ENCODE data around the gene BAZ1B.
"Not testable (repeated sequence)": the region's sequence is repeated elsewhere in the genome, so short reads cannot be mapped to it uniquely, and the experiment has no call there.

BAZ1B gene

DNA sequence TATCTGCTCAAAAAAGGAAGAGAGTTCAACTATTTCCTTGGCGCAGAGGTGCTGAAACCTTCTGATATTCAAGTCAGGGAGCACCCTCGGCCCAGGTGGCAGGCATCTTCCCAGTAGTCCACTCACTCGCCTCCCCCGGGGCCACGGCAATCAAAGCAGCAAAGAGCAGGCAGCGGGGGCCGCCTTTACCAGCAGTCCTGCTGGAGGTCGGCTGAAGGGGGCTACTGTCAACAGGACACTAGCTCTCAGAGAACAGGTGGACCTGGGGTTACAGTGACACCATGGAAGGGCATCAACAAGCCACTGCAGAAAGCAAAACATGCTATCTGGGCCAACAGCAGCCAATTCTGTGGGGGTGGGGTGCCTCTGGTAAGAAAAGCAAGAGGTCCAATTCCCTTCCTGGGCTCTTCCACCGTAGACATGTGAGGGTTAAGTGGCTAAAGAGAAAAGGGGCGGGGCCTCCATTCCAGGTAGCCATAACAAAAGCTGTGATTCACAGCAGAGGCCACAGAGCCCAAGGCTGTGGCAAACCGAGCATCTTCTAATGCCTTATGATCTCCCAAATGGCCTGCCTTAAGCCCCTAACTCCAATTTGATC, 79.1 kb downstream of the BAZ1B start:
- no peak for DNase-seq

DNA sequence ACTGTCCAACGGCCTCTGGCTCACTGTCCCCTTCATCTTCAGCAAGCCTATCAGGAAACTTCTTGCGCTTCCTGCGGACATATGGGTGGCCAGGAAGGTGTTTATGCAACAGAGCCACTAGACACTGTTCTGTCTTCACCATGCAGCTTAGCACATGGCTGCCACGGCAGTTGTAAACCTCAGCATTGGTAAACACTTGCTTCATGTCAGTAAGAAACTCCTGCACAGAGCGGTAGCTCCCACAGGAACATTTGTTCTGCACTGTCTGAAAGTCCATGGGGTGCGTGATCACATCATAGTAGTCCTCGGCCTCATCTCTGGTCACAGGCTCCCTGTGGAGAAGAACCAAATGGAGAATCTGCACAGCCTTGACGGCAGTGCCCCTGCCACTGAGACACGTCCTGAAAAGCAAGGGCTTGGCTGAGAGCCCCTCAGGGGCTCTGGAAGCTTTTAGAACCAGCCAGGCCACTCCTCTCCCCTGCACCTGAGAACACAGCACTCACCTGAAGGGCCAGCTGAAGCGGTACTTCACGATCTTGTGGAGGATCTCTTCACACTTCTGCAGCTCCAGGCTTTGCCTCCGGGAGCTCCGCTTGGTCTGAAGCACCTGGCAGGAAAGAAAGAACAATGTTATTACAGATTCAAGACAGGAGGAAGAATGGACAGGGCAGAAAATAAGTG, 79.7 kb downstream of the BAZ1B start:
- DNase-seq = no peak

DNA sequence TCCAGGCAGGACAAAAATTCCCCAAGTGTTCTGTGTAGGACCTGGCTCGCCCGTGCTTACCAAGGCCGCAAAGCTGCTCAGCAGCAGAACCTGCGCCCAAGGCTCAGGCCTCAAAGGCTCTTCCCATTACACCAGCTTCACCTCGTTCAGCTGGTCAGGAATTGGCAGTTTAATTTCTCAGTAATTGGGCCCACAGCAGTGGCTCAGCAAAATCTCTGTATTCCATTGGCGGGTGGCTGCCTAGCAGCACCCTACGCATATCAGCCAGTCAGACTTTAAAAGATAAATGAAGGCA, 82.7 kb downstream of the BAZ1B start:
- DNase-seq = no peak

DNA sequence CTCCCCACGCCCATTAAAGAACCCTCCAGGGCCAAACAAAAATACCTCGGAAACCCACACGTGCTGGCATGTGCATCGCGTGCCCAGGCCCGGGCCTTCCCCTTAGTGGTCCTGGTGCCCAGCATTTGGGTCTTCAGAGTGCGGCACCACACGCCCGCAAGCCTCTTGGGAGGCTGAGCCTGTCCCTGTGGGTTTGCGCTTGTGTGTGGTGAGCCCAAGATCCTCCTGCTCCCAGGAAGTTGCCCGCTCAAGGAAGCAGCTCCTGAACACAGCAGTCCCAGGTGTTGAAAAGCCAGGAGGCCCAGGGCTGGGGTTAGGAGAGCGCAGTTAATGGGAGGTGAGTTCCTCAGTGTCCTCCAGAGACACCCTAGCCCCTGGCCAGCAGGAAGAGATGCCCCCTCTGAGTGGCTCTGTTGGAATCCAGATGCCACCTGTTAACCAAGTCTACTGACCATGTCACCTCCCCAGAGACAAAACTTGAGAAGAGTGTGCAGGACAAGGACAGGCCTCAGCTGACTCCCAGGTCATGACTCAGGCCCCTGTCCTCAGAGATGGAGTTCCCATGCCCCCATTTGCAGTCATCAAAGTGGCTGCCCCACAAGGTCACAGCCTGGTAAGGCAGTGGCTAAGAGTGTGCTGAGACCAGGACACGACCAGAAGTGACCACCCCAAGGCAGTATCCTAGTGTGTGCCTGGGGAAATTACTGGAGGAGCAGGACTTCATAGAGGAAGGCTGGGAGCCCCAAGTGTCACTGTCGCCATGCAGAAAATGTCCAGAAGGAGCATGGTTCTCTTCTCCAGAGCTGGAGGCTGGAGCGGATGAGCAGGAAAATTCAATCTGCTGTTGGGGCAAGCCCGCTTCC, 83.3 kb downstream of the BAZ1B start:
- DNase-seq = no peak

DNA sequence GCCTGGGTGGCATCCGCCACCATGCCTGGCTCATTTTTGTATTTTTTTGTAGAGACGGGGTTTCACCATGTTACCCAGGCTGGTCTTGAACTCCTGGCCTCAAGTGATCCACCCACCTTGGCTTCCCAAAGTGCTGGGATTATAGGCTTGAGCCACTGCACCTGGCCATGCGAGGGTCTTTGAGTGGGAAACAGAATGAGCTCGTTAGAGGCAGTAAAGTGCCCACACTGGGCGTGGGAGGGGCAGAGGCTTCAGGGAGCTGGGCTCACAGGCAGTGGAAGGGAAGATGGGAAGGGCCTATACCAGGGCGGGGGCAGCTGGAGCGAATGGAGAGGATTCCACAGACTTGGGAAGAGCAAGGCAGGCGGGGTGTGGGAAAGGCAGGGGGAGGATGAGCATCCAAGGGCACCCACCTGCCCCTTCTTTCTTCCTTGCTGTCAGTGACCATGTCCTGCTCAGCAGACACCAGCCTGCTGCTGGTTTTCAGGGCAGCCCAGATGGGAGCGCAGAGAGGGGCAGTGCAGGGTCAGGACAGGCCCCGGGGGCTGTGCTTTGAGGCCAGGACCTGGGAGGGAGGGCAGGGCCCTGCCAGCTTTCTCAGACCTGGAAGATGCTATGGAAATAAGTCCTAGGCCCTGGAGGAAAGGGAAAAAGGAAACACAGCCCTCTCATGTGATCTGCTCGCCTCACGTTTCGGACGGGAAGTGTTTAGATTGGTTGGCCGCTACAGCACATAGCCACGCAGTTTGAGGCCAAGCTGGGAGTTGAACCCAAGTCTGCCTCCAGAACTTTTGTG, 84.3 kb downstream of the BAZ1B start:
- DNase-seq = no peak

DNA sequence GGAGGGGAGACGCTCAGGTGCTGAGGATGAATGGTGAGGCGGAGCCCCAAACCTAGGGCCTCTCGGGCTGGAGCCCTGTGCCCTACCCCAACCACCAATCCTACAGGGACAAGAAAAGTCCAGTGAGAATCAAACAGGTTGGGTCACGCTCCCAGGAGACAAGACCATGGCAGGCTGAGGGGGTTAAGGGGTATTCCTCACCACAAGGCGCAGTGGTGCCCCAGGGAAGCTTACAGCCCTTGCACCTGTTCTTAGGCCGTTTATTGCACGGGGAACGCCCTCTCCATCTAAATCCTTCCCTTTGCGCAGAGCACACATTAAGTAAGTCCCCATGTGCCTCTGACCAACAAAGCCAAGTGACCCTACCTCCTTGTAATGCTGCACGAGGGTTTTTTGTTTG, 85.0 kb downstream of the BAZ1B start:
- DNase-seq = no peak

DNA sequence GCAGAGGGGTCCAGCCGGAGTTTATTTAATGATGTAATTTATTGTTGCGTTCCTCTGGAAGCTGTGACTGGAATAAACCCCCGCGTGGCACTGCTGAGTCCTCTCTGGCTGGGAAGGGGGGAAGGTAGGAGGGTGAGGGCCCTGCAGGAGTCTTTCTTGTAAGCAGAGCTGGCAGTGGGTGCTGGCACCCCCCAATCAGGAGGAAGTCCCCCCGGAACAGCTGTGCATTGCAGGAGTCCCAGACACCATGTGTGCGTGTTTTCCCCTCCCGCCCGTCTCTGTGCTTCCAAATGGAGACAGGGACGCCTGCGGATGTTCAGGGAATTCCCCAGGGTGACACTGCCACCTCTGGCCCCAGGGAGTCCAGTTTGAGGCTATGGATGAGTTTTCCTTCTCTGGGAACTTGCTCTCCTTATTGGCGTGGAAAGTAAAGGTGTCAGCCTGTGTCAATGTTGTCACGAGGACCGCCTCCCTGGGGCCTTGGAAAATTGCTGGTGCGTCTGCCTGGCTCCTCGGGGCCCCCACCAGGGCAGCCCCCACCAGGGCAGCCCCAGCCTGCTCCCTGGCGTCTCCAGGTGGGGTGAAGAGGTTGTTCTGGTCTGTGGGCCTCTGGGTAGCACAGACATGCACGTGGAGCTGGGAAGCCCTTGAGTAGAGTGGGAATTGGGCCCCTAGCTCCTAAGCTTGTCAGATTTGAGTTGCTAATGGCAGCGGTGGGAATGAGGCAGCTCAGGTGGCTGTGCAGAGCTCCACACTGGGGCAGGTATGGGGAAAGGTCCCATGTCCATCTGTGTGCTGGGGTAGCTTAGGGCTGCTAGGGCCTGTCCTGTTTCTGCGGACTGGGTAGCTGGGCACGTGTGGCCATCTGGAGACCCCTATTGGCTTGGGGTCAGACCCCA, 85.8 kb downstream of the BAZ1B start:
- no peak for DNase-seq

DNA sequence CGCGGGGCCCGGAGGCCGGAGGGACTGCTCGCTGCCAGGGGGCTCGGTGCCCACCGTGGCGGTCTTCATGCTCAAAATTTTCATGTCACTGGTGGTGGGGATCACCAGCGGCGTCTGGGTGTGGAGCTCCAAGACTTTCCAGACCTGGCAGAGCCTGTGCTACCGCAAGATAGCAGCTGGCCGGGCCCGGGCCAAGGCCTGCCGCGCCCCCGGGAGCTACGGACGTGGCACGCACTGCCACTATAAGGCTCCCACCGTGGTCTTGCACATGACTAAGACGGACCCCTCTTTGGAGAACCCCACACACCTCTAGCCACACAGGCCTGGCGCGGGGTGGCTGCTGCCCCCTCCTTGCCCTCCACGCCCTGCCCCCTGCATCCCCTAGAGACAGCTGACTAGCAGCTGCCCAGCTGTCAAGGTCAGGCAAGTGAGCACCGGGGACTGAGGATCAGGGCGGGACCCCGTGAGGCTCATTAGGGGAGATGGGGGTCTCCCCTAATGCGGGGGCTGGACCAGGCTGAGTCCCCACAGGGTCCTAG, 86.6 kb downstream of the BAZ1B start:
- no peak for DNase-seq

DNA sequence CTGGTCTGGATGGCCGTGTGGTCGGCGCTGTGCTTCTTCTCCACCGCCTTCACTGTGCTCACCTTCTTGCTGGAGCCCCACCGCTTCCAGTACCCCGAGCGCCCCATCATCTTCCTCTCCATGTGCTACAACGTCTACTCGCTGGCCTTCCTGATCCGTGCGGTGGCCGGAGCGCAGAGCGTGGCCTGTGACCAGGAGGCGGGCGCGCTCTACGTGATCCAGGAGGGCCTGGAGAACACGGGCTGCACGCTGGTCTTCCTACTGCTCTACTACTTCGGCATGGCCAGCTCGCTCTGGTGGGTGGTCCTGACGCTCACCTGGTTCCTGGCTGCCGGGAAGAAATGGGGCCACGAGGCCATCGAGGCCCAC, 87.4 kb downstream of the BAZ1B start:
- no peak for DNase-seq

DNA sequence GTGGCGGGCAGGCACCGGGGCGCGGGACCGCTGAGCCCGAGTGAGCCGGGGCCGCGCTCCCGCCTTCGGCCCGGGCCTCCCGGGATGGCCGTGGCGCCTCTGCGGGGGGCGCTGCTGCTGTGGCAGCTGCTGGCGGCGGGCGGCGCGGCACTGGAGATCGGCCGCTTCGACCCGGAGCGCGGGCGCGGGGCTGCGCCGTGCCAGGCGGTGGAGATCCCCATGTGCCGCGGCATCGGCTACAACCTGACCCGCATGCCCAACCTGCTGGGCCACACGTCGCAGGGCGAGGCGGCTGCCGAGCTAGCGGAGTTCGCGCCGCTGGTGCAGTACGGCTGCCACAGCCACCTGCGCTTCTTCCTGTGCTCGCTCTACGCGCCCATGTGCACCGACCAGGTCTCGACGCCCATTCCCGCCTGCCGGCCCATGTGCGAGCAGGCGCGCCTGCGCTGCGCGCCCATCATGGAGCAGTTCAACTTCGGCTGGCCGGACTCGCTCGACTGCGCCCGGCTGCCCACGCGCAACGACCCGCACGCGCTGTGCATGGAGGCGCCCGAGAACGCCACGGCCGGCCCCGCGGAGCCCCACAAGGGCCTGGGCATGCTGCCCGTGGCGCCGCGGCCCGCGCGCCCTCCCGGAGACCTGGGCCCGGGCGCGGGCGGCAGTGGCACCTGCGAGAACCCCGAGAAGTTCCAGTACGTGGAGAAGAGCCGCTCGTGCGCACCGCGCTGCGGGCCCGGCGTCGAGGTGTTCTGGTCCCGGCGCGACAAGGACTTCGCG, 88.0 kb downstream of the BAZ1B start:
- no peak for DNase-seq

DNA sequence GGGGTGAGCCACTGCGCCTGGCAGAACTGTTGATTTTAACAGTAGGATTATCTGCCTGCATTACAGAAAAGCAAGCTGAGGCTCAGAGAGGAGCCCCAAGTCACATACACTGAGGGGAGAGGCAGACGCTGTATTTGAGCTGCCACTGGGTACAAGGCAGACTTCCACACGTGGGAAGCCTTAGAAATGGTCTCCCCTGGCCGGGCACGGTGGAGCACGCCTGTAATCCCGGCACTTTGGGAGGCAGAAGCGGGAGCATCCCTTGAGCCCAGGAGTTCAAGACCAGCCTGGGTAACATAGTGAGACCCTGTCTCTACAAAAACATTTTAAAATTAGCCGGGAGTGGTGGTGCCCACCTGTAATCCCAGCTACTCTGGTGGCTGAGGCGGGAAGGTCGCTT, 89.4 kb downstream of the BAZ1B start:
- no peak for DNase-seq

DNA sequence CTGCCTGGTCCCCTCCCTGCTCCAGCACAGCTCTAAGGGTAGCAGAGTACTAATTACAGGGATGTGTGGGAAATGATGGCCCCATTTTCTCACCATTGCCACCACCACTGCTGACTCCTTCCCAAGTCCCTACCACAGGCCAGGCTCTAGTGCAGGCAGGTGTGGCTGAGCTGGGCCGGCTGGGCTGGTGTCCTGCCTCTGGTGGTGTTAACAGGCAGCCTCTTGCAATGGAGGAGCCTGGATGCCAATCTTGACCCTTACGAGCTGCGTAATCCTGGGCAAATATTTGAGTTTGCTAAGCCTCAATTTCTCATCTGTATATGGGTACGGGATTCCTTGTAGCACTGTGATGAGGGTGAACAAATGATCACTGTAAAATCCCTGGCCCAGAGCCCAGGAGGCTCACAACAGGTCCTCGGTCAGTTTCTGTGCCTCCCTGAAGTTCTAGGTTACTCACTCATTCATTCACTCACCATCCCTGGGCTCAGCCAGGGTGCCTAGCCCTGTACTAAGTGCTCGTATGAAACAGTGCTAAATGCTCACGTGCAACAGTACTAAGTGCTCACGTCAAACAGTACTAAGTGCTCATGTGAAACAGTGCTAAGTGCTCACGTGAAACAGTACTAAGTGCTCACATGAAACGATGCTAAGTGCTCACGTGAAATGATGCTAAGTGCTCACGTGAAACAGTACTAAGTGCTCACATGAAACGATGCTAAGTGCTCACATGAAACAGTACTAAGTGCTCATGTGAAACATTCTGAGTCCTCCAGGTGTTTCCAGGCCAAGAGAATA, 90.9 kb downstream of the BAZ1B start:
- no peak for DNase-seq

DNA sequence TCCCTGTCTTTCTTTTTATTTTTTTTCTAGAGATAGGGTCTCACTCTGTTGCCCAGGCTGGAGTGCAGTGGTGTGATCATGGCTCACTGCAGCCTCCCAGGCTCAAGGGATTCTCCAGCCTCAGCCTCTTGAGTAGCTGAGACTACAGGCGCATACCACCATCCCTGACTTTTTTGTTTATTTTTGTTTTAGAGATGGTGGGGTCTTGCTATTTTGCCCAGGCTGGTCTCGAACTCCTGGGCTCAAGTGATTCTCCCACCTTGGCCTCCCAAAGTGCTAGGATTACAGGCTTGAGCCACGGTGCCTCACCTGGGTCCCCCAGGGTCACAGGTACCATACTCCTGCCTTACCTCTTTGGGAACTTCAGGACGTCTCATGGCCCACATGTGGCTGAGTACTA, 91.6 kb downstream of the BAZ1B start:
- not testable (repeated sequence) for DNase-seq

DNA sequence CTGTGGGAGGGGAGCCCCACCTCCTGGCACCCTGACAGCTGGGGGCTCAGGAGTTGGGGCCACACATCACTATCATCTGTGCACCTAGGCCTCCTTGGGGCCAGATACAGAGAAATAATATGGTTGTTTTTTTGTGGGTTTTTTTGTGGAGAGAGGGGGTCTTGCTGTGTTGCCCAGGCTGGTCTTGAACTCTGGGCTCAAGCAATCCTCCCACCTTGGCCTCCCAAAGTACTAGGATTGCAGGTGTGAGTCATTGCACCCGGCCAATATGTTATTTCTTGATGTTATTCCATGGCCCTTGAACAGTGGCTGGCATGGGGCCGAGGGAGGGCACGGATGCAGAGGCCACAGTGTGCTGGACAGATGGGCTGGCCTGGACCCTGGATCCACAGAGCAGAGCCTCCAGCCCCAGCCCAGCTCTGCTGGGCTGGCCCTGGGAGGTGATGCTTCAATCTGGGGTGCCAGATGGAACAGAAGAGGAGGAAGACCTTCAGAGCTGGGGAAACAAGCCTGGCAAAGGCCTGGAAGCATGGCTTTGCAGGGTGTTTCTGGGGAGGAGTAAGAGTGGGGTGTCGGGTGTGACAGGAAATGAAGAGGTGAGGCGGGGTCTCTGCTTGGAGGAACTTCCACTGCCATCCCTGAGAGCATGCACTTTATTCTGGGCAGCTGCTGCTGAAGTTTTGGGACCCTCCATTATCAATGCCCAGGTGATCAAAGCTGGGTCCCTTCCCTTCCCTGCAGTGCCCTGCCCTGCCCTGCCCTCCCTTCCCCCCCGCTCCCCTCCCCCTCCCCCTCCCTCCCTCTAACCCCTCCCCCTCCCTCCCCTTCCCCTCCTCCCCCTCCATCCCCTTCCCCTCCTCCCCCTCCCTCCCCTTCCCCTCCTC, 92.2 kb downstream of the BAZ1B start:
- no peak for DNase-seq

DNA sequence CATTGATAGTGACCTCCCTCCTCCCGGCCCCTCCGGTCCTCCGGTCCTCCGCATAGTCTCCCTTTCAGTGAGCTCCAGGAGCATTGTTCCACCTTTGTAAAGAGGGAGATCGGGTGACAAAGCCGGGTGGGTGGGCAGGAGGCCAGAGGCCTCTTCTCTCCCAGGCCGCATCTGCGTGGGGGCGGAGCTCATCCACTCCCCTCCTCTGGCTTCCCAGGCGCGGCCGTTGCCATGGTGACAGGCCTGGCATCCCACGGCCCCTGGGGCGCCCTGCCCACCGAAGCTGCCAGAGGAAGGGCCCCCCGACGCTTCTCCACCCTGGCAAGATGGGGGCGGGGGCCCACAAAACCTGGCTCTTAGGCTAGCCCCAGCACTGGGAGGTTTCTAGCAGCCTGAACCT, 92.9 kb downstream of the BAZ1B start:
- no peak for DNase-seq

DNA sequence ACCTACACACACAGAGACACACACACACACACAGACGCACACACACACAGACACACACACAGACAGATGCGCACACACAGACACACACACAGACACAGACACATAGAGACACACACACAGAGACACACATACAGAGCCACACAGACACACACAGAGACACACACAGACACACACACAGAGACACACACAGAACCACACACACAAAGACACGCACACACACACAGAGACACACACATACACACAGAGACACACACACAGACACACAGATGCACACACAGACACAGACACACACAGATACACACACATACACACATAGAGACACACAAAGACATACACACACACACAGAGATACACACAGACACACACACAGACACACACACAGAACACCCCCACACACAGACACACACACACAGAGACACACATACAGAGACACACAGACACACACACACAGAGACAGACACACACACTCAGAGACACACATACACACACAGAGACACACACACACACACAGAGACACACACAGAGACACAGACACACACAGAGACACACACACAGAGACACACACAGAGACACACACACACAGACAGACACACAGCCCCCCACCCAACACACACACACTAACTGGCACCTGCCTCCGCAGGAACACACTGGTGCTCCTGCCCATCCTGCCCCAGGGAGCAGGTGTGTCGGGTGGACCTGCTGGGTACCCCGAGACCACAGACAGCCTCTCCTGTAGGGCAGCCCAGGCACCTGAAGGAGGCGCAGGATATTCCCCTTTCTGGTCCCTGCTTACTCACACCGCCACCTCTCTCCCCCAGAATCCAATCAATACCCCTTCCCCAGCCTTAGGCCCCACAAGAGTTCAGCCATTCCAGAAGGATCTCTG, 93.9 kb downstream of the BAZ1B start:
- no peak for DNase-seq

DNA sequence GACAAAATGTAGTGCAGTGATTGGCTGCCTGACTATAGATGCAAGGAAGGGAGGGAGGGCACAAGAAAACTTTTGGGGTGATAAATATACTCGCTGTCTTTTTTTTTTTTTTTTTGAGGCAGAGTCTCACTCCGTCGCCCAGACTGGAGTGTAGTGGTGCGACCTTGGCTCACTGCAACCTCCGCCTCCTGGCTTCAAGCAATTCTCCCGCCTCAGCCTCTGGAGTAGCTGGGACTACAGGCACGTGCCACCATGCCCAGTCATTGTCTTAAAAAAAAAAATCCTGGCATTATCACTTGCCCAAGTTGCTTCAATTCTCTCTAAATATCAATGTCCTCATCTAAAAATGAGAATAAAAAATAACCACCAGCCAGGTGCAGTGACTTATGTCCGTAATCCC, 96.1 kb downstream of the BAZ1B start:
- DNase-seq = no peak

DNA sequence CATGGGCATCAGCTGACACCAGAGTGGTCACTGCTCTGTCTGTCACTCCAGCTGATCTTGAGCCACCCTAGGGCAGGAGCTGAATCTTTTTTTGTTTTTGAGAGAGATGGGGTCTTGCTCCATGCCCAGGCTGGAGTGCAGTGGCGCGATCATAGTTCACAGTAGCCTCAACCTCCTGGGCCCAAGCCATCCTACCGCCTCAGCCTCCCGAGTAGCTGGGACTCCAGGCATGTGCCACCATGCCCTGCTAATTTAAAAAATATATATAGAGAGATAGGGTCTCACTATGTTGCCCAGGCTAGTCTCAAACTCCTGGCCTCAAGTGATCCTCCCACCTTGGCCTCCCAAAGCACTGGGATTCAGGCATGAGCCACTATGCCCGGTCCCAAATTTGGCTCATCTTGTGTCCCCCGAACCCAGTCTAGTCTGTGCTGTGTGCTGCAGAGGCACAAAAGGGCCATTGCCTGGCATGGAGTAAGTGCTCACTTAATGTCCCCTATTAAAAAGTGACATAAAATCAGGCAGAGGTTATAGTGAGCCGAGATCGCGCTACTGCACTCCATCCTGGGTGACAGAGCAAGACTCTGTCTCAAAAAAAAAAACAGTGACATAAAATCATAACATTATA, 96.6 kb downstream of the BAZ1B start:
- DNase-seq = no peak

Data from 8988T (cell line).